Cardiac septum (tissue), 1 donor: ENCODE data around the gene PER3. TPM values are rescaled to one million over a fixed set of nuclear protein-coding genes. Genes with fewer than 3 reads are reported as not detected.

Experiments used
- DNase-seq: peaks from one replicate; pipeline ENCODE4 v3.0.0-alpha.2; 2020; ENCODE audit warnings: low spot score
- intact Hi-C: fragments of 100-400 bp; cut with DNase I; formaldehyde crosslinking; loops from one replicate; pipeline ENCODE4 v1.14.0; 2022
- total RNA-seq: library from RNA; stranded (reverse); fragmentation: NEBNext Ultra II Directional; extraction: Animal tissue kit (Norgen Biotek cat#: 25700); gene quantifications from one replicate; pipeline ENCODE4 v1.2.1, GENCODE V29; 2021
- donor health status: DM: no; HTN: no; CAD: no.

The PER3 gene
- total RNA-seq, 1 donor from 2014 or later = 24.0 TPM

GRCh38 chr1:7862211-7863060 is 78.3 kb downstream of the PER3 start:
- DNase-seq = no peak
- intact Hi-C loops = no loop called here

GRCh38 chr1:7863756-7864328 is 79.8 kb downstream of the PER3 start:
- intact Hi-C loops = no loop called here
- DNase-seq = no peak

GRCh38 chr1:7865978-7866377 is 81.9 kb downstream of the PER3 start:
- no peak for DNase-seq
- intact Hi-C loops = no loop called here

GRCh38 chr1:7868070-7868780 is 84.1 kb downstream of the PER3 start:
- intact Hi-C loops = no loop called here
- no peak for DNase-seq

GRCh38 chr1:7869136-7869920 is 85.2 kb downstream of the PER3 start:
- intact Hi-C loops = no loop called here
- no peak for DNase-seq

GRCh38 chr1:7871136-7871535 is 87.0 kb downstream of the PER3 start:
- intact Hi-C loops = no loop called here
- no peak for DNase-seq

GRCh38 chr1:7873801-7874795 is 90.0 kb downstream of the PER3 start:
- no peak for DNase-seq

GRCh38 chr1:7878027-7878426 is 93.9 kb downstream of the PER3 start:
- no peak for DNase-seq
- intact Hi-C loops = no loop called here

More at GRCh38 chr1:7873801-7874795, 90.0 kb downstream of the PER3 start:
- intact Hi-C loops = no loop called here

GRCh38 chr1:7879228-7879627 is 95.1 kb downstream of the PER3 start:
- intact Hi-C loops = no loop called here
- no peak for DNase-seq

GRCh38 chr1:7884757-7885156 is 100.7 kb downstream of the PER3 start:
- no peak for DNase-seq
- intact Hi-C loops = no loop called here

GRCh38 chr1:7885513-7886404 is 101.7 kb downstream of the PER3 start:
- intact Hi-C loops = no loop called here

GRCh38 chr1:7886405-7886745 is 102.3 kb downstream of the PER3 start:
- intact Hi-C loops = no loop called here
- no peak for DNase-seq

More at GRCh38 chr1:7885513-7886404, 101.7 kb downstream of the PER3 start:
- DNase-seq = no peak

GRCh38 chr1:7888248-7889081 is 104.4 kb downstream of the PER3 start:
- no peak for DNase-seq
- intact Hi-C loops = no loop called here

- DNase-seq = no peak
- intact Hi-C loops = no loop called here
These were observed 106.8 kb downstream of the PER3 start for GRCh38 chr1:7890853-7891252.

GRCh38 chr1:7891804-7892203 is 107.7 kb downstream of the PER3 start:
- intact Hi-C loops = no loop called here
- no peak for DNase-seq

GRCh38 chr1:7893529-7894180 is 109.6 kb downstream of the PER3 start:
- no peak for DNase-seq
- intact Hi-C loops = no loop called here
